ENCODE data around the gene DGCR2.

DNA sequence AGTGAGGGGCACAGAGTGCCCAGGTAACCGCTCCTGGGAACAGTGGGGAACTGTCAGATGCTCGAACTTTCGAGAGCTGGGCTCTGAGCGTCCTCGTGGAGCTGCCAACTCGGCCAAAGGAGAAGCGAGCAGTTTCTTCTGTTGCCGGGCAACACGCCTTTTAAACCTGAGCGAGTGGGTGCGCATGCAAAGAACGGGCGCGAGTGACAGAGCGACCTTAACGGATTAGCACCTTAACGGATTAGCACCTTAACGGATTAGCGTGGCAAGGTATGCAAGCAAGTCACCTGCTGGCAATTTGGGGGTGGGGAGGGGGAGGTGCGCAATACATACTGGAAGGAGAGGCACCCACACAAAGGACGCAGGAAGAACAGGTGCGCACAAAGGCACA, 124.3 kb downstream of the DGCR2 start:
- TF ChIP-seq, protein P1, sequence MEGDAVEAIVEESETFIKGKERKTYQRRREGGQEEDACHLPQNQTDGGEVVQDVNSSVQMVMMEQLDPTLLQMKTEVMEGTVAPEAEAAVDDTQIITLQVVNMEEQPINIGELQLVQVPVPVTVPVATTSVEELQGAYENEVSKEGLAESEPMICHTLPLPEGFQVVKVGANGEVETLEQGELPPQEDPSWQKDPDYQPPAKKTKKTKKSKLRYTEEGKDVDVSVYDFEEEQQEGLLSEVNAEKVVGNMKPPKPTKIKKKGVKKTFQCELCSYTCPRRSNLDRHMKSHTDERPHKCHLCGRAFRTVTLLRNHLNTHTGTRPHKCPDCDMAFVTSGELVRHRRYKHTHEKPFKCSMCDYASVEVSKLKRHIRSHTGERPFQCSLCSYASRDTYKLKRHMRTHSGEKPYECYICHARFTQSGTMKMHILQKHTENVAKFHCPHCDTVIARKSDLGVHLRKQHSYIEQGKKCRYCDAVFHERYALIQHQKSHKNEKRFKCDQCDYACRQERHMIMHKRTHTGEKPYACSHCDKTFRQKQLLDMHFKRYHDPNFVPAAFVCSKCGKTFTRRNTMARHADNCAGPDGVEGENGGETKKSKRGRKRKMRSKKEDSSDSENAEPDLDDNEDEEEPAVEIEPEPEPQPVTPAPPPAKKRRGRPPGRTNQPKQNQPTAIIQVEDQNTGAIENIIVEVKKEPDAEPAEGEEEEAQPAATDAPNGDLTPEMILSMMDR (IDR thresholded peaks at IDR 0.05), result no peak
- no peak for TF ChIP-seq POLR2A (IDR thresholded peaks at IDR 0.05)

Data from body of pancreas (tissue), 4 donors.